Stimulated activated CD4-positive, alpha-beta T cell treated with anti-CD3 and anti-CD28 coated beads, TNF-alpha, amount 100 ng/mL, for 48 hours (primary cell): ENCODE measurements around the gene RGL4.

Source experiments
- DNase-seq, 3 donors: peaks; one replicate each; pipeline ENCODE4 v3.0.0-alpha.2; 2020; ENCODE audit warnings: low read depth in 3 of 3

Gene RGL4

GRCh38 chr22:23742505-23743264, 51.9 kb downstream of the RGL4 start:
- DNase-seq, result no peak

GRCh38 chr22:23743303-23743705, 52.5 kb downstream of the RGL4 start:
- DNase-seq, result no peak

- DNase-seq, result no peak
Measured at GRCh38 chr22:23744001-23744400, 53.2 kb downstream of the RGL4 start.

GRCh38 chr22:23744485-23744884, 53.7 kb downstream of the RGL4 start:
- no peak for DNase-seq

- DNase-seq, result no peak
Measured at GRCh38 chr22:23745791-23746190, 55.0 kb downstream of the RGL4 start.
